Endodermal cell (in vitro differentiated cells): ENCODE data around the gene KRT6C. TPM values are rescaled to one million over a fixed set of nuclear protein-coding genes. Genes with fewer than 3 reads are reported as not detected.

Experiments used
- DNase-seq: peaks from one replicate; pipeline ENCODE4 v3.0.0-alpha.2; 2017
- H3K27ac ChIP-seq: 2 replicates; pipeline ENCODE4 v1.5.1; 2013; ENCODE audit warnings: mild to moderate bottlenecking, low read depth, low read length, moderate library complexity
- H3K27me3 ChIP-seq: 2 replicates; pipeline ENCODE4 v1.6.1; 2013; ENCODE audit warnings: mild to moderate bottlenecking, low read length, moderate library complexity; ENCODE audit not compliant: insufficient read depth, control insufficient read depth, poor library complexity, severe bottlenecking
- H3K36me3 ChIP-seq: 2 replicates; pipeline ENCODE4 v1.7.0; 2013; ENCODE audit warnings: mild to moderate bottlenecking, low read length, moderate library complexity; ENCODE audit not compliant: control insufficient read depth, insufficient read depth
- H3K4me1 ChIP-seq: one replicate; pipeline ENCODE4 v1.7.0; 2013; ENCODE audit warnings: low read length; ENCODE audit not compliant: control insufficient read depth, insufficient read depth
- H3K4me3 ChIP-seq: 2 replicates; pipeline ENCODE4 v1.5.1; 2013; ENCODE audit warnings: mild to moderate bottlenecking, low read length, moderate library complexity
- H3K9ac ChIP-seq: 2 replicates; pipeline ENCODE4 v1.6.1; 2013; ENCODE audit warnings: mild to moderate bottlenecking, low read length, moderate library complexity; ENCODE audit not compliant: poor library complexity, severe bottlenecking; ENCODE audit errors: extremely low read depth
- H3K9me3 ChIP-seq: 2 replicates; pipeline ENCODE4 v1.6.1; 2013; ENCODE audit warnings: mild to moderate bottlenecking, low read length, moderate library complexity; ENCODE audit not compliant: control insufficient read depth
- H3K27ac Mint-ChIP-seq: 2 replicates; pipeline ENCODE4 v1.8.0; 2020; ENCODE audit warnings: mixed read lengths
- H3K27me3 Mint-ChIP-seq: 2 replicates; pipeline ENCODE4 v1.8.0; 2021; ENCODE audit warnings: mild to moderate bottlenecking, mixed read lengths; ENCODE audit not compliant: insufficient read depth
- H3K36me3 Mint-ChIP-seq: 2 replicates; pipeline ENCODE4 v1.8.0; 2020; ENCODE audit warnings: low read depth, mixed read lengths
- H3K4me1 Mint-ChIP-seq: 2 replicates; pipeline ENCODE4 v1.8.0; 2020; ENCODE audit warnings: mixed read lengths
- H3K4me3 Mint-ChIP-seq: 2 replicates; pipeline ENCODE4 v1.8.0; 2020; ENCODE audit warnings: mild to moderate bottlenecking, moderate library complexity, mixed read lengths
- H3K9me3 Mint-ChIP-seq: 2 replicates; pipeline ENCODE4 v1.8.0; 2020; ENCODE audit warnings: mild to moderate bottlenecking, mixed read lengths
- CTCF ChIP-seq: fragments of 200-600 bp; sonication (generic); conservative IDR thresholded peaks from 2 replicates; pipeline ENCODE4 v1.5.0; 2021; ENCODE audit warnings: antibody characterized with exemption, mild to moderate bottlenecking
- WGBS, 2 experiments: methylation state at CpG; one replicate each; pipeline versions ENCODE4 v1.1.5 to v1.1.7; 2013; ENCODE audit warnings: missing lambda C conversion rate in 2 of 2, mixed read lengths in 1 of 2; ENCODE audit not compliant: insufficient coverage in 1 of 2, insufficient read length in 1 of 2; 5-methylcytosine and 5-hydroxymethylcytosine counted together
- total RNA-seq, 2 donors: library from RNA; stranded (reverse); fragmentation: NEBNext Ultra II Directional in 1 of 2; extraction: Animal tissue kit (Norgen Biotek cat#: 25700) in 1 of 2; gene quantifications; 2 replicates in 1 of 2; 3 replicates in 1 of 2; pipeline ENCODE4 v1.2.1, GENCODE V29; 2021

The KRT6C gene
- total RNA-seq, 2 donors from 2014 or later = not detected

GRCh38 chr12:52438305-52439301 lies 35.0 kb downstream of the KRT6C start:
- Mint-ChIP-seq H3K9me3 (no peaks in the 10 kb centered on the region), H3K36me3 (no peaks in the 10 kb centered on the region), H3K27ac (no peak overlapping the region), H3K4me1 (peaks cover 4% of the 10 kb centered on the region), H3K27me3 (peaks cover 2% of the 10 kb centered on the region), H3K4me3 (no peak overlapping the region)
- WGBS, 2 experiments = 92 to 96% methylated on average over 5 to 8 of the region's 8 CpGs
- H3K27me3 ChIP-seq = no peaks in the 10 kb centered on the region
- H3K36me3 ChIP-seq = no peaks in the 10 kb centered on the region
- no peaks in the 10 kb centered on the region for H3K4me1 ChIP-seq
- no peaks in the 10 kb centered on the region for H3K9me3 ChIP-seq
- H3K9ac ChIP-seq = no peak overlapping the region
- no peak for TF ChIP-seq CTCF
- H3K27ac ChIP-seq = no peak overlapping the region
- H3K4me3 ChIP-seq = no peak overlapping the region
- peak; percentile 32 for DNase-seq

- no peak for TF ChIP-seq CTCF
- Histone ChIP-seq H3K27me3 (no peaks in the 10 kb centered on the region), H3K9ac (no peak overlapping the region), H3K27ac (no peak overlapping the region), H3K4me1 (no peaks in the 10 kb centered on the region), H3K4me3 (no peak overlapping the region), H3K9me3 (no peaks in the 10 kb centered on the region), H3K36me3 (no peaks in the 10 kb centered on the region)
- Mint-ChIP-seq H3K4me1 (peaks cover 1% of the 10 kb centered on the region), H3K9me3 (no peaks in the 10 kb centered on the region), H3K27ac (no peak overlapping the region), H3K4me3 (no peak overlapping the region), H3K36me3 (no peaks in the 10 kb centered on the region), H3K27me3 (peaks cover 6% of the 10 kb centered on the region)
- 87 to 89% methylated on average over 5 to 9 of the region's 9 CpGs for WGBS, 2 experiments
- DNase-seq = peak; percentile 46
Measured at GRCh38 chr12:52437508-52437907, 36.1 kb downstream of the KRT6C start.

- no peaks in the 10 kb centered on the region for H3K4me1 ChIP-seq
- Mint-ChIP-seq H3K9me3 (no peaks in the 10 kb centered on the region), H3K4me1 (no peaks in the 10 kb centered on the region), H3K4me3 (no peak overlapping the region), H3K27me3 (peaks cover 6% of the 10 kb centered on the region), H3K27ac (no peak overlapping the region), H3K36me3 (no peaks in the 10 kb centered on the region)
- no peaks in the 10 kb centered on the region for H3K27me3 ChIP-seq
- no peak overlapping the region for H3K4me3 ChIP-seq
- no peak overlapping the region for H3K9ac ChIP-seq
- no peaks in the 10 kb centered on the region for H3K9me3 ChIP-seq
- no peak overlapping the region for H3K27ac ChIP-seq
- 81 to 88% methylated on average over 8 to 9 of the region's 9 CpGs for WGBS, 2 experiments
- no peak for TF ChIP-seq CTCF
- no peaks in the 10 kb centered on the region for H3K36me3 ChIP-seq
- peak; percentile 24 for DNase-seq
Measured at GRCh38 chr12:52436828-52437474, 36.7 kb downstream of the KRT6C start.
